T-cell (primary cell): ENCODE results near the gene COL8A1. TPM values are rescaled to one million over a fixed set of nuclear protein-coding genes. Genes with fewer than 3 reads are reported as not detected.

ENCODE experiments used
- ATAC-seq, 4 experiments: fragments of 200-7000 bp in 3 of 4; fragments of 150-1000 bp in 1 of 4; cut with Tn5 transposase; replicated peaks in 1 of 4; 1 replicate in 3 of 4; 2 replicates in 1 of 4; pipeline ENCODE4 v1.10.0; 2021; ENCODE audit warnings: moderate library complexity in 3 of 4, mild to moderate bottlenecking in 2 of 4, moderate number of reproducible peaks in 1 of 4
- CTCF ChIA-PET, 2 donors: fragments of 300-600 bp; sonication (Branson Sonifier 250); formaldehyde crosslinking; loops; one replicate each; lab custom pipeline; 2022; ENCODE audit warnings: antibody characterized with exemption in 2 of 2; lab: Charles Lee
- POLR2A ChIA-PET, 2 donors: fragments of 300-600 bp; sonication (Branson Sonifier 250); formaldehyde crosslinking; loops; one replicate each; lab custom pipeline; 2022; ENCODE audit warnings: antibody characterized with exemption in 2 of 2; lab: Charles Lee
- DNase-seq, 35 experiments: peaks; one replicate each; pipeline versions ENCODE4 v3.0.0 to v3.0.0-alpha.2; 2013 to 2023
- H3K27ac ChIP-seq: one replicate; pipeline ENCODE4 v1.5.1; 2013; ENCODE audit warnings: low read length
- H3K27me3 ChIP-seq, 2 experiments: replicated peaks in 1 of 2; 1 replicate in 1 of 2; 2 replicates in 1 of 2; pipeline versions ENCODE4 v1.6.1 to v1.7.0; 2013; ENCODE audit warnings: low read length in 1 of 2, mixed read lengths in 1 of 2; ENCODE audit not compliant: control insufficient read depth in 2 of 2, insufficient read depth in 2 of 2; ENCODE audit errors: extremely low read depth in 1 of 2
- H3K36me3 ChIP-seq, 2 donors: 1 replicate in 1 of 2; 2 replicates in 1 of 2; pipeline versions ENCODE4 v1.6.1 to v1.7.0; 2013; ENCODE audit warnings: low read length in 1 of 2; ENCODE audit not compliant: control insufficient read depth in 2 of 2, insufficient read depth in 1 of 2; ENCODE audit errors: extremely low read depth in 1 of 2
- H3K4me1 ChIP-seq, 2 experiments: 1 replicate in 1 of 2; 2 replicates in 1 of 2; pipeline versions ENCODE4 v1.6.1 to v1.7.0; 2013; ENCODE audit warnings: low read length in 2 of 2, mixed read lengths in 1 of 2; ENCODE audit not compliant: insufficient read depth in 2 of 2, control insufficient read depth in 1 of 2; ENCODE audit errors: extremely low read depth in 1 of 2
- H3K4me3 ChIP-seq, 2 donors: 1 replicate in 1 of 2; 2 replicates in 1 of 2; pipeline versions ENCODE4 v1.5.1 to v1.7.0; 2013; ENCODE audit warnings: mild to moderate bottlenecking in 2 of 2, low read length in 1 of 2, moderate library complexity in 1 of 2; ENCODE audit not compliant: control insufficient read depth in 1 of 2; ENCODE audit errors: extremely low read depth in 1 of 2
- H3K9me3 ChIP-seq: 2 replicates; pipeline ENCODE4 v1.7.0; 2013
- H3K27ac Mint-ChIP-seq, 2 donors: one replicate each; pipeline ENCODE4 v1.8.0; 2020 to 2021; ENCODE audit warnings: mild to moderate bottlenecking in 2 of 2, mixed read lengths in 2 of 2
- H3K27me3 Mint-ChIP-seq, 2 donors: one replicate each; pipeline ENCODE4 v1.8.0; 2021 to 2022; ENCODE audit warnings: mixed read lengths in 2 of 2
- H3K36me3 Mint-ChIP-seq: one replicate; pipeline ENCODE4 v1.8.0; 2021; ENCODE audit warnings: mixed read lengths
- H3K4me1 Mint-ChIP-seq, 3 donors: one replicate each; pipeline ENCODE4 v1.8.0; 2020 to 2022; ENCODE audit warnings: mixed read lengths in 3 of 3, mild to moderate bottlenecking in 1 of 3
- H3K4me3 Mint-ChIP-seq, 3 donors: one replicate each; pipeline ENCODE4 v1.8.0; 2020 to 2022; ENCODE audit warnings: mild to moderate bottlenecking in 3 of 3, mixed read lengths in 3 of 3, moderate library complexity in 3 of 3
- H3K9me3 Mint-ChIP-seq, 3 donors: one replicate each; pipeline ENCODE4 v1.8.0; 2020 to 2022; ENCODE audit warnings: mixed read lengths in 3 of 3
- WGBS: methylation state at CpG from one replicate; pipeline ENCODE4 v1.1.5; 2013; ENCODE audit warnings: missing lambda C conversion rate; ENCODE audit not compliant: insufficient coverage; 5-methylcytosine and 5-hydroxymethylcytosine counted together
- total RNA-seq, 35 experiments: library from RNA in 6 of 35; stranded (reverse) in 6 of 35; fragments of 120-200 nt in 1 of 35; gene quantifications; one replicate each; pipeline versions ENCODE4 v1.2.1 to v1.2.4 and lab custom pipeline; 2013 to 2026

Gene COL8A1
- total RNA-seq, 5 donors from 2014 or later (not counting 1 experiment from before 2014, with no cell fraction given) = 0.12 to 0.36 (median 0.15) TPM

DNA sequence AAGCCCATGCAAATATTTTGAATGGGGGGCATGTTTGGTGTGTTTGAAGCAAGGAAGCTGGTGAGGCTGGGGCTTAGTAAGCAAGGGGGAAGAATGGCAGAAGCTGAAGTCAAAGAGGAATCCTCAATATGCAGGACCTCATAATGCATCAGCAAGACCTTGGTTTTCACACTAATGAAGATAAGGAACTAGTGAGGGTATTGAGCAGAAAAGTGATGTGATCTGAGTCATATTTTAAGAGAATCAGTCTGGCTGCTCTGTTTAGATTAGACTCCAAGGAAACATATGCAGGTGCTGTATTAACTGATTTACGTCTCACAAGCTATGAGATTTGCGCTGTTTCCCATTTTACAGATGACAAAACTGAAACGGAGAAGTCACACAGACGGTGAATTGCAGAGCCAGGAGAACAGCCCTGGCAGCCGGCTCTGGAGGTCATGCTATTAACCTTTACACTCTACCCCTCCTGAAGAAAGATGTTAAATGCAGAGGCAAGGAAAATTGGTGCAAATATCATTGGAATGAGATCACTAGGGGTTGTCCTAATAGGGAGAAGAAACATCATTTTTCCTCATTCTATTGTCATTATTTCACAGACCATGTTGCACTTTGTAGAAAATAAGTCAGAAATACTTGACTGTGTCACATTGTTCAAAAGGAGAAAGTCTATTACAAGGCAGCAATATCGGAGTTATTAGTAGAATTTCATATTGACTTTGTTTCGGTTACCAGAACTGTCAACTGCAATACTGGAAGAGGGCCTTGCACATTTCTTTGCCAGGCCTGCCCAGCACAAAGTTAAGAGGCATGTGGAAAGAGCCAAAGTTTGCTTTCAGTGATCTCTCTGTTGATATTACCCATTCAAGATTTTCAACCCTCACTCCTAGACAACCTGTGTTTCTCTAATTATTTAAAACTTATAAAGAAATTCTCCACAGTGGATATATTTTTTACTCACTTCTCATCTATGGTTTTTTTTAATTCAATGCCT is 64.9 kb downstream of the COL8A1 start:
- H3K36me3 Mint-ChIP-seq = no peaks in the 10 kb centered on the region
- no peak for ATAC-seq
- no peaks in the 10 kb centered on the region for H3K9me3 Mint-ChIP-seq
- ChIA-PET POLR2A (no interaction called here), CTCF (no interaction called here)
- H3K4me1 Mint-ChIP-seq = no peaks in the 10 kb centered on the region
- H3K4me1 ChIP-seq = no peaks in the 10 kb centered on the region
- peaks cover 2 to 8% of the 10 kb centered on the region in 2 donors for H3K27me3 Mint-ChIP-seq
- no peaks in the 10 kb centered on the region for H3K27me3 ChIP-seq
- H3K9me3 ChIP-seq = no peaks in the 10 kb centered on the region
- H3K27ac Mint-ChIP-seq = no peak overlapping the region
- H3K36me3 ChIP-seq = no peaks in the 10 kb centered on the region
- H3K4me3 Mint-ChIP-seq = no peak overlapping the region
- 85% methylated on average over 5 of the region's 7 CpGs for WGBS
- no peak for DNase-seq
- H3K27ac ChIP-seq = no peak overlapping the region
- no peak overlapping the region for H3K4me3 ChIP-seq

DNA sequence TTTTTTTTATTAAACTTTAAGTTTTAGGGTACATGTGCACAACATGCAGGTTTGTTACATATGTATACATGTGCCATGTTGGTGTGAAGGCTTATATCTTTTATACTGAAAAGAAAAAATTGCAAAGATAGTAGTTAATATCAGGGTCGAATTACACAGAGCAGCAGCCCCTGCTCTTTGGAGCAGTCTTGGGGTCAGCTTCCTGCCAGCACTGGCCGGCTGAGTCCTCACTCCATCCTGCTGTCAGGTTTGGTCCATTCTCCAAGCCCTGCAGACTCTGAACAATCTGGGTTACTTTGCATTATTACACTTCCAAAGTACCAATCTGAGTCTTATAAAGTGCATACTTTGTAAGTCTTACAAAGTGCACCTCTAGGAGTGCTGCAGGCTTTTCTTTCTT is 66.0 kb downstream of the COL8A1 start:
- H3K36me3 Mint-ChIP-seq = no peaks in the 10 kb centered on the region
- no peaks in the 10 kb centered on the region for H3K27me3 Mint-ChIP-seq
- H3K27me3 ChIP-seq = no peaks in the 10 kb centered on the region
- H3K36me3 ChIP-seq = no peaks in the 10 kb centered on the region
- POLR2A ChIA-PET = no interaction called here
- ATAC-seq = no peak
- H3K9me3 Mint-ChIP-seq = no peaks in the 10 kb centered on the region
- H3K4me1 ChIP-seq = no peaks in the 10 kb centered on the region
- H3K4me1 Mint-ChIP-seq = no peaks in the 10 kb centered on the region
- WGBS = 88% methylated on average over 1 of the region's 2 CpGs
- CTCF ChIA-PET = no interaction called here
- H3K9me3 ChIP-seq = no peaks in the 10 kb centered on the region
- DNase-seq = no peak
- no peak overlapping the region for H3K4me3 ChIP-seq
- H3K27ac ChIP-seq = no peak overlapping the region
- no peak overlapping the region for H3K4me3 Mint-ChIP-seq
- no peak overlapping the region for H3K27ac Mint-ChIP-seq

DNA sequence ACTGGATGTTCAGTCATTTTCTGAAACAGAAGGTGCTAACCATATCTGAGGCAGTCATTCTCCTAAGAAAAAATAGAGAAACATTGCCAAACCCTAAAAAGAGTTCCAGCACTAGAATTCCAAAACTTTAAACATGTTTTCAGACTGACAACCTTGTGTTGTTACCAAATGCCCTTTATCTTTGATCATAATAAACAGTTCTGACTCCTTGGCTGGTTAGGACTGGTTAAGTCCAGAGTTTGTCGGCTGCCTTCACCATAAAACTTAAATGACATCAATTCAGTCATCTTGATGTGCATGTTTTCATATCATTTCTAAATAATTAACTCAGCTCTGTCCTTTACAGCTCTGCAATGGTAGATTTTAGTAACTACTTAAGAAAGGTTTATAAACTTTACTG is 68.0 kb downstream of the COL8A1 start:
- H3K36me3 ChIP-seq = no peaks in the 10 kb centered on the region
- H3K4me3 Mint-ChIP-seq = no peak overlapping the region
- no peak overlapping the region for H3K27ac Mint-ChIP-seq
- no peaks in the 10 kb centered on the region for H3K27me3 ChIP-seq
- CTCF ChIA-PET = no interaction called here
- no peak overlapping the region for H3K4me3 ChIP-seq
- DNase-seq = no peak
- WGBS = no CpG with 5 or more reads among the region's 1 CpG
- H3K27ac ChIP-seq = no peak overlapping the region
- H3K36me3 Mint-ChIP-seq = no peaks in the 10 kb centered on the region
- no peaks in the 10 kb centered on the region for H3K4me1 Mint-ChIP-seq
- no peaks in the 10 kb centered on the region for H3K27me3 Mint-ChIP-seq
- POLR2A ChIA-PET = no interaction called here
- H3K4me1 ChIP-seq = no peaks in the 10 kb centered on the region
- H3K9me3 ChIP-seq = no peaks in the 10 kb centered on the region
- no peak for ATAC-seq
- H3K9me3 Mint-ChIP-seq = no peaks in the 10 kb centered on the region

DNA sequence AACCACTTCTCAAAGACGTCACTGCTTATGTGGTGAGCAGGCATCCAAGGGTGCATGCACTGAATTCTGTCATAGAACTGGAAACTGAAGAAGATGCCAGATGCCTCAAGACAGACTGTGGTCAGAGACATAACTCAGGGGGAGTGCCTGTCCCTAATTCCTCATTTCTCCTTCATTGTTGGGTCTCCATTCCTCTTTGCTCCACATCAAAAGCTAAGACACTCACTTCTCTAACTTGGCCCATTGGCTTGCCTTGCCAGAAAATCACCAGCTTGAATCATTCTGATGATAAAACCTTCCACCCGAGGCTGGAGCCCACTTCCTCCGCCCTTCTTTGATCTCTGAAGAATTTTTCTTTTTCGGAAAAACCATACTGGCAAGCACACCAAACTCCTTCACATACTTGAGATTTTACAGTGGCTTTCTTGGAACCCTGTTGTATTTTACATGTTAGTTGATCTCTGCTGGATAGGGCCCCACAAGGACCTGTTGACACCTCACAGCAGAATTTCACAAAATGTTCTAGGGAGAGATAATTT is 69.9 kb downstream of the COL8A1 start:
- no peaks in the 10 kb centered on the region for H3K4me1 ChIP-seq
- ChIA-PET CTCF (no interaction called here), POLR2A (no interaction called here)
- ATAC-seq (no peak), DNase-seq (no peak)
- Mint-ChIP-seq H3K27me3 (peaks cover 0 to 3% of the 10 kb centered on the region in 2 donors), H3K4me1 (no peaks in the 10 kb centered on the region), H3K27ac (no peak overlapping the region), H3K4me3 (no peak overlapping the region), H3K36me3 (no peaks in the 10 kb centered on the region), H3K9me3 (no peaks in the 10 kb centered on the region)
- H3K4me3 ChIP-seq = no peak overlapping the region
- no peaks in the 10 kb centered on the region for H3K36me3 ChIP-seq
- H3K9me3 ChIP-seq = no peaks in the 10 kb centered on the region
- WGBS = 17% methylated on average over 1 of the region's 4 CpGs
- no peak overlapping the region for H3K27ac ChIP-seq
- H3K27me3 ChIP-seq = no peaks in the 10 kb centered on the region

DNA sequence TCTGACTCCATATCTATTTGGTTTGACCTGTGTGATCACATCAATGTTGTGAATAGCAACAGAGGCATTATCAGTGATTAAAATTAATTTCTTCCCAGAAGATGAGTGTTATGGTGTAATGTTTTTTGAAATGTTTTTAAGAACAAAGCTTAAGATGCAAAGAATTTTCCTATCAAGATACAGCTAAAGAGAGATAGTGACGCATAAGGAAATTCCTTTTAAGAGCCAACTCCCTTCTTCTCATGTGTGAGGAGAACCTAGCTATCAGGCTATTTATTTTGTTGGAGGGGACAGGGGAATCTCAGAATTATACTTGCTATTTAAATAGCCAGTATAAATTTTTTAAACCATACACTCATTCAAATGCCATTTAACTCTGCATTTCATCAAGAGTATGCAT is 71.3 kb downstream of the COL8A1 start:
- Histone ChIP-seq H3K27ac (no peak overlapping the region), H3K36me3 (no peaks in the 10 kb centered on the region), H3K9me3 (no peaks in the 10 kb centered on the region), H3K4me3 (no peak overlapping the region), H3K4me1 (no peaks in the 10 kb centered on the region), H3K27me3 (no peaks in the 10 kb centered on the region)
- Mint-ChIP-seq H3K36me3 (no peaks in the 10 kb centered on the region), H3K4me3 (no peak overlapping the region), H3K4me1 (no peaks in the 10 kb centered on the region), H3K27me3 (peaks cover 0 to 6% of the 10 kb centered on the region in 2 donors), H3K9me3 (no peaks in the 10 kb centered on the region), H3K27ac (no peak overlapping the region)
- POLR2A ChIA-PET = no interaction called here
- ATAC-seq = no peak
- no peak for DNase-seq
- no CpG with 5 or more reads among the region's 1 CpG for WGBS
- CTCF ChIA-PET = interaction anchor here in 1 of 2 donors (0.5 kb wide), 1 partner anchor 181 kb away, joined by 3 read pairs; no protein-coding TSS in a partner anchor

DNA sequence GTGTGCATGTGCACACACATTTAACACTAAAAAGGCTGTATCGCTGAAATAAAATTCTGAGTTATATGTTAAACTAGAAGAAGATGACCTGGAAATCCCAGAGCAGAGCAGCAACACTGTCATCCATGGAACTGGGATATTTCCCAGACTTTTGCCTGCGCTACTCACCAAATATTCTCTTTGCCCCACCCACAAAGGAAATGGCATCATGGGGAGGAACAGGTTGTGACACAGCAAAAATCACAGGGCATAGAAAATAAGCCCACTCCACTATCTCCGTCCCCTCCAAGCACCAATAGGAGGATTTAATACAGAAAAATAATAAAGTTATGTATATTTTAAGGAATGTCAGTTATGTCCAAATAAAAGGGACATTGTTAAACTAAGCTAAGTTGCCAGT is 71.7 kb downstream of the COL8A1 start:
- Mint-ChIP-seq H3K4me1 (no peaks in the 10 kb centered on the region), H3K27me3 (peaks cover 2 to 10% of the 10 kb centered on the region in 2 donors), H3K4me3 (no peak overlapping the region), H3K36me3 (no peaks in the 10 kb centered on the region), H3K9me3 (no peaks in the 10 kb centered on the region), H3K27ac (no peak overlapping the region)
- Histone ChIP-seq H3K27me3 (no peaks in the 10 kb centered on the region), H3K4me3 (no peak overlapping the region), H3K36me3 (no peaks in the 10 kb centered on the region), H3K27ac (no peak overlapping the region), H3K9me3 (no peaks in the 10 kb centered on the region), H3K4me1 (no peaks in the 10 kb centered on the region)
- no CpG with 5 or more reads among the region's 3 CpGs for WGBS
- DNase-seq = no peak
- CTCF ChIA-PET = interaction anchor here in 1 of 2 donors (0.5 kb wide), 1 partner anchor 181 kb away, joined by 3 read pairs; no protein-coding TSS in a partner anchor
- POLR2A ChIA-PET = no interaction called here
- no peak for ATAC-seq
